Measurements from ENCODE around the gene ADA. TPM values are rescaled to one million over a fixed set of nuclear protein-coding genes. Genes with fewer than 3 reads are reported as not detected.
A peak's percentile ranks its signal among the peaks of the same experiment; 100 is the strongest.

ADA gene
- total and polyA plus RNA-seq, 2 of the 4 experiments (the other 2 are of a cell fraction), result 8.1 to 11.0 TPM

DNA sequence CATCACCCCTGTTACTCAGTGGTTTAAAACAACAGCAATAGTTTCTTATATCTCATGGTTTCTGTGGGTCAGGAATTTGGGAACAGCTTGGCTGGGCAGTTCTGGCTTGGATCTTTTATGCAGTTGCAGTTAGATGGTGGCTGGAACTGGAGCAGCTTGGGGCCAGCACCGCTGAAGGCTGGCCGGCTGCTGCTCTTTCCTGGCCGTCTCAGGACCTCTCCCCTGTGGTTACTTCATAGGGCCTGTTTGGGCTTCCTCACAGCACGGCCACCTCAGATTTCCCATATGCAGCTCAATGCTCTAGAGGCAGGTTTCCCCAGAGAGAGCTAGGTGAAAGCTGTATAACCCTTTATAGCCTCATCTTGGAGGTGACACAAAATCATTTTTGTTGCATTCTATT, 53.6 kb downstream of the ADA start:
- DNase-seq (no peak), ATAC-seq (ENCODE audit: low read depth) (no peak)

More for the DNA sequence above, 53.6 kb downstream of the ADA start:
- Histone ChIP-seq H3K4me2 (ENCODE audit: low read depth, low read length) (no peak overlapping the region), H3K9ac (ENCODE audit: low read depth, low read length) (no peak overlapping the region), H2AK9ac (replicated peaks; ENCODE audit: low read depth, low read length, poor library complexity) (no peak overlapping the region), H2BK15ac (ENCODE audit: low read depth, low read length) (0 out of 3 replicates have a peak overlapping the region, but pooled peaks have one; percentile 74), H3K27me3 (ENCODE audit: control insufficient read depth, insufficient read depth, low read length) (no peaks in the 10 kb centered on the region), H3K18ac (ENCODE audit: low read depth, low read length) (no peak overlapping the region), H2AK5ac (ENCODE audit: low read depth, low read length) (peak overlapping the region; percentile 30; the same call in 1 of the 2 replicates), H3K4me3 (ENCODE audit: insufficient read depth, low read depth, low read length) (no peak overlapping the region), H2AFZ (replicated peaks; ENCODE audit: low read length, poor library complexity) (no peak overlapping the region), H4K8ac (ENCODE audit: low read depth in 2 of 2, low read length in 2 of 2) (peak overlapping the region; percentile 39 to 44; a peak in 2 of 4 replicates), H3K36me3 (ENCODE audit: control insufficient read depth, insufficient read depth, low read length) (no peaks in the 10 kb centered on the region), H3K56ac (ENCODE audit: extremely low read depth, insufficient read depth, low read length) (no peak overlapping the region), H3K4ac (ENCODE audit: low read depth, low read length) (peak overlapping the region; percentile 30; the same call in 1 of the 2 replicates), H4K5ac (ENCODE audit: low read depth, low read length) (no peak overlapping the region), H3K9me3 (ENCODE audit: control insufficient read depth, insufficient read depth, low read length) (no peaks in the 10 kb centered on the region), H3K14ac (replicated peaks; ENCODE audit: low read depth, low read length) (peak overlapping the region; percentile 77; the same call in 1 of the 2 replicates), H3K4me1 (ENCODE audit: control insufficient read depth, insufficient read depth, low read length) (peaks cover 42% of the 10 kb centered on the region), H4K91ac (ENCODE audit: insufficient read depth, low read depth, low read length) (no peak overlapping the region), H2BK5ac (ENCODE audit: low read depth, low read length, poor library complexity, severe bottlenecking) (no peak overlapping the region), H3K27ac (ENCODE audit: insufficient read depth, low read length) (no peak overlapping the region), H3K23ac (ENCODE audit: low read depth, low read length) (no peak overlapping the region), H2BK20ac (ENCODE audit: low read depth, low read length) (no peak overlapping the region), H3K9me1 (ENCODE audit: insufficient read depth, low read length) (peaks cover 27% of the 10 kb centered on the region), H2BK120ac (ENCODE audit: low read depth, low read length) (no peak overlapping the region), H4K20me1 (ENCODE audit: insufficient read depth, low read length) (peaks cover 3% of the 10 kb centered on the region; the same call in 1 of the 2 replicates), H3K79me1 (ENCODE audit: low read depth in 1 of 2, low read length in 2 of 2) (peaks cover 18 to 61% of the 10 kb centered on the region in 2 experiments; a peak in 3 of 4 replicates)
- intact Hi-C loops (cut with micrococcal nuclease), result no loop called here
- WGBS, 2 experiments (ENCODE audit: extremely low coverage in 2 of 2, insufficient read length in 1 of 2), result 100% methylated on average over 2 of the region's 4 CpGs; no CpG with 5 or more reads in 1 of the 2 experiments
- in situ Hi-C loops (cut with MboI; ENCODE audit: low sequenced_read_pairs), result no loop called here
- ChIA-PET POLR2A (ENCODE audit: unreplicated experiment) (no interaction called here), CTCF (interaction anchor here (0.7 kb wide), 1 partner anchor 15 kb away, joined by 3 read pairs; no protein-coding TSS in a partner anchor)
- BruUV-seq (replicated peaks), result no TSS peak
- dilution Hi-C loops (cut with HindIII; ENCODE audit: low sequenced_read_pairs, unreplicated experiment), result no loop called here
- TF ChIP-seq MAFK (IDR thresholded peaks at IDR 0.05; ENCODE audit: low read depth, low read length), result no peak
- no peak for TF ChIP-seq NFE2L2 (IDR thresholded peaks at IDR 0.05; ENCODE audit: low read depth, low read length)
- TF ChIP-seq RFX5 (IDR thresholded peaks at IDR 0.05; ENCODE audit: low read depth, low read length), result no peak
